Measurements from ENCODE around the gene PHKB.
"Not testable (repeated sequence)": the region's sequence is repeated elsewhere in the genome, so short reads cannot be mapped to it uniquely, and the experiment has no call there.

PHKB gene

GRCh38 chr16:47461598-47462266 is 601 bp downstream of the PHKB start:
- FAIRE-seq (no peak), DNase-seq (ENCODE audit: insufficient read length, low spot score) (no peak)
- TF ChIP-seq CTCF (IDR thresholded peaks at IDR 0.05; ENCODE audit: insufficient read depth, missing control alignments): no peak

GRCh38 chr16:47463771-47464624 is 2.9 kb downstream of the PHKB start:
- no peak for TF ChIP-seq CTCF (IDR thresholded peaks at IDR 0.05; ENCODE audit: insufficient read depth, missing control alignments)
- FAIRE-seq (no peak), DNase-seq (ENCODE audit: insufficient read length, low spot score) (no peak)

GRCh38 chr16:47465919-47466630 is 4.9 kb downstream of the PHKB start:
- TF ChIP-seq CTCF (IDR thresholded peaks at IDR 0.05; ENCODE audit: insufficient read depth, missing control alignments): no peak
- no peak for FAIRE-seq

GRCh38 chr16:47467501-47467900 is 6.4 kb downstream of the PHKB start:
- FAIRE-seq: no peak
- no peak for TF ChIP-seq CTCF (IDR thresholded peaks at IDR 0.05; ENCODE audit: insufficient read depth, missing control alignments)
- no peak for DNase-seq (ENCODE audit: insufficient read length, low spot score)

More at GRCh38 chr16:47465919-47466630, 4.9 kb downstream of the PHKB start:
- DNase-seq (ENCODE audit: insufficient read length, low spot score): no peak

GRCh38 chr16:47468070-47468689 is 7.0 kb downstream of the PHKB start:
- DNase-seq (ENCODE audit: insufficient read length, low spot score); FAIRE-seq: not testable (repeated sequence)

- FAIRE-seq (no peak), DNase-seq (ENCODE audit: insufficient read length, low spot score) (no peak)
- no peak for TF ChIP-seq CTCF (IDR thresholded peaks at IDR 0.05; ENCODE audit: insufficient read depth, missing control alignments)
These were observed 8.1 kb downstream of the PHKB start for GRCh38 chr16:47469227-47469626.

GRCh38 chr16:47470211-47470610 is 9.1 kb downstream of the PHKB start:
- TF ChIP-seq CTCF (IDR thresholded peaks at IDR 0.05; ENCODE audit: insufficient read depth, missing control alignments): no peak
- DNase-seq (ENCODE audit: insufficient read length, low spot score): no peak
- FAIRE-seq: no peak

Measured in D721Med (cell line).